ENCODE measurements around the gene RASL10B. TPM values are rescaled to one million over a fixed set of nuclear protein-coding genes. Genes with fewer than 3 reads are reported as not detected.

The RASL10B gene
- total RNA-seq, 1 experiment from 2014 or later, result 17.4 TPM

GRCh38 chr17:35775583-35775982 lies 44.1 kb downstream of the RASL10B start:
- no peak overlapping the region for H3K4me3 Mint-ChIP-seq

GRCh38 chr17:35778641-35779196 lies 47.3 kb downstream of the RASL10B start:
- ChIA-PET POLR2A (no interaction called here), CTCF (interaction anchor here (1.7 to 5.3 kb wide), 2 partner anchors 14 to 16 kb away, joined by 4 to 38 read pairs; no protein-coding TSS in a partner anchor)
- ATAC-seq (no peak), DNase-seq (ENCODE audit: low spot score) (no peak)
- Mint-ChIP-seq H3K4me1 (peaks cover 18% of the 10 kb centered on the region), H3K36me3 (no peaks in the 10 kb centered on the region), H3K9me3 (no peaks in the 10 kb centered on the region), H3K27ac (no peak overlapping the region), H3K27me3 (ENCODE audit: low read depth) (no peaks in the 10 kb centered on the region; the same call in 1 of the 2 replicates), H3K4me3 (no peak overlapping the region)
- TF ChIP-seq, protein P1, sequence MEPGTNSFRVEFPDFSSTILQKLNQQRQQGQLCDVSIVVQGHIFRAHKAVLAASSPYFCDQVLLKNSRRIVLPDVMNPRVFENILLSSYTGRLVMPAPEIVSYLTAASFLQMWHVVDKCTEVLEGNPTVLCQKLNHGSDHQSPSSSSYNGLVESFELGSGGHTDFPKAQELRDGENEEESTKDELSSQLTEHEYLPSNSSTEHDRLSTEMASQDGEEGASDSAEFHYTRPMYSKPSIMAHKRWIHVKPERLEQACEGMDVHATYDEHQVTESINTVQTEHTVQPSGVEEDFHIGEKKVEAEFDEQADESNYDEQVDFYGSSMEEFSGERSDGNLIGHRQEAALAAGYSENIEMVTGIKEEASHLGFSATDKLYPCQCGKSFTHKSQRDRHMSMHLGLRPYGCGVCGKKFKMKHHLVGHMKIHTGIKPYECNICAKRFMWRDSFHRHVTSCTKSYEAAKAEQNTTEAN (CRISPR knock-in tag; IDR thresholded peaks at IDR 0.05), result no peak
- TF ChIP-seq GRHL2 (CRISPR knock-in tag; IDR thresholded peaks at IDR 0.05; ENCODE audit: insufficient replicate concordance, severe bottlenecking) (no peak), ZNF121 (CRISPR knock-in tag; IDR thresholded peaks at IDR 0.05) (no peak), ATF3 (CRISPR knock-in tag; conservative IDR thresholded peaks at IDR 0.05) (no peak), GTF2I (CRISPR knock-in tag; conservative IDR thresholded peaks at IDR 0.05) (no peak)

More at GRCh38 chr17:35775583-35775982, 44.1 kb downstream of the RASL10B start:
- ChIA-PET CTCF (interaction anchor here (1.6 to 4.3 kb wide), 3 partner anchors 11 to 34 kb away, joined by 4 to 60 read pairs (median 17); partner anchors contain the start of gene TAF15), POLR2A (interaction anchor here (2.3 kb wide), 1 partner anchor 11 kb away, joined by 7 read pairs; no protein-coding TSS in a partner anchor)
- DNase-seq (ENCODE audit: low spot score) (no peak), ATAC-seq (no peak)
- TF ChIP-seq MYBL2 (CRISPR knock-in tag; IDR thresholded peaks at IDR 0.05), result no peak
- Mint-ChIP-seq H3K27ac (no peak overlapping the region), H3K36me3 (no peaks in the 10 kb centered on the region), H3K27me3 (ENCODE audit: low read depth) (no peaks in the 10 kb centered on the region), H3K4me1 (peaks cover 33% of the 10 kb centered on the region), H3K9me3 (no peaks in the 10 kb centered on the region)

DNA sequence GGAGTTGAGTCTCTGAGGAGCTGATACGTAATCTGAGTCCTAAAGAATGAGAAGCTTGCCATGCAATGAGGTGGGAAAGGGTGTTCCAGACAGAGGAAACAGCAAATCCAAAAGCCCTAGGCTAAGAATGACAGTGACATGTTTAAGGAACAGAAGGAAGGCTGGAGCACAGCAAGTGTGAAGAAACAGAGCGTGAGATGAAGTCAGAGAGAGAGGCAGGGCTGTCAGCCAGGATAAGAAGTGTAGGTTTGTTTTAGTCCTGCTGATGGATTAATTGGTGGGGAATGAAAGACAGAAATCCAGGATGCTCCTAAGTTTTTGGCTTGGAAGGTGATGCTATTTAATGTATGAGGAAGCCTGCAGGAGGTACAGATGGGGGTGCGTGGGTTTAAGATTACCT lies 49.5 kb downstream of the RASL10B start:
- POLR2A ChIA-PET, result no interaction called here
- ATAC-seq, result no peak

More for the DNA sequence above, 49.5 kb downstream of the RASL10B start:
- Mint-ChIP-seq H3K36me3 (no peaks in the 10 kb centered on the region), H3K4me3 (no peak overlapping the region), H3K9me3 (no peaks in the 10 kb centered on the region), H3K27ac (no peak overlapping the region), H3K27me3 (ENCODE audit: low read depth) (no peaks in the 10 kb centered on the region; the same call in 1 of the 2 replicates), H3K4me1 (no peaks in the 10 kb centered on the region)
- CTCF ChIA-PET, result interaction anchor here (0.9 to 5.3 kb wide), 7 partner anchors 10 to 33 kb away, joined by 3 to 38 read pairs (median 3); partner anchors contain the start of gene TAF15
- no peak for DNase-seq (ENCODE audit: low spot score)
- no peak for TF ChIP-seq MYBL2 (CRISPR knock-in tag; IDR thresholded peaks at IDR 0.05)
- TF ChIP-seq, protein P1 (CRISPR knock-in tag; IDR thresholded peaks at IDR 0.05), result no peak
- TF ChIP-seq SMAD4 (CRISPR knock-in tag; IDR thresholded peaks at IDR 0.05), result no peak
- no peak for TF ChIP-seq CBFB (CRISPR knock-in tag; IDR thresholded peaks at IDR 0.05; ENCODE audit: low read depth)
- TF ChIP-seq, protein P2, sequence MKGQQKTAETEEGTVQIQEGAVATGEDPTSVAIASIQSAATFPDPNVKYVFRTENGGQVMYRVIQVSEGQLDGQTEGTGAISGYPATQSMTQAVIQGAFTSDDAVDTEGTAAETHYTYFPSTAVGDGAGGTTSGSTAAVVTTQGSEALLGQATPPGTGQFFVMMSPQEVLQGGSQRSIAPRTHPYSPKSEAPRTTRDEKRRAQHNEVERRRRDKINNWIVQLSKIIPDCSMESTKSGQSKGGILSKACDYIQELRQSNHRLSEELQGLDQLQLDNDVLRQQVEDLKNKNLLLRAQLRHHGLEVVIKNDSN (CRISPR knock-in tag; IDR thresholded peaks at IDR 0.05), result no peak
- no peak for TF ChIP-seq JAZF1 (CRISPR knock-in tag; IDR thresholded peaks at IDR 0.05)
- TF ChIP-seq GRHL2 (CRISPR knock-in tag; IDR thresholded peaks at IDR 0.05; ENCODE audit: insufficient replicate concordance, severe bottlenecking), result no peak
- TF ChIP-seq, protein P3, sequence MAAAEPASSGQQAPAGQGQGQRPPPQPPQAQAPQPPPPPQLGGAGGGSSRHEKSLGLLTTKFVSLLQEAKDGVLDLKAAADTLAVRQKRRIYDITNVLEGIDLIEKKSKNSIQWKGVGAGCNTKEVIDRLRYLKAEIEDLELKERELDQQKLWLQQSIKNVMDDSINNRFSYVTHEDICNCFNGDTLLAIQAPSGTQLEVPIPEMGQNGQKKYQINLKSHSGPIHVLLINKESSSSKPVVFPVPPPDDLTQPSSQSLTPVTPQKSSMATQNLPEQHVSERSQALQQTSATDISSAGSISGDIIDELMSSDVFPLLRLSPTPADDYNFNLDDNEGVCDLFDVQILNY (CRISPR knock-in tag; IDR thresholded peaks at IDR 0.05), result no peak
- TF ChIP-seq TP53 (CRISPR knock-in tag; IDR thresholded peaks at IDR 0.05), result no peak
- TF ChIP-seq NR1H2 (CRISPR knock-in tag; IDR thresholded peaks at IDR 0.05), result no peak
- no peak for TF ChIP-seq FOXP1 (CRISPR knock-in tag; IDR thresholded peaks at IDR 0.05; ENCODE audit: borderline replicate concordance)
- TF ChIP-seq HMGA2 (CRISPR knock-in tag; IDR thresholded peaks at IDR 0.05), result no peak
- TF ChIP-seq ATF1 (CRISPR knock-in tag; IDR thresholded peaks at IDR 0.05), result no peak
- TF ChIP-seq ERG (CRISPR knock-in tag; IDR thresholded peaks at IDR 0.05), result no peak
- no peak for TF ChIP-seq ELF4 (CRISPR knock-in tag; IDR thresholded peaks at IDR 0.05; ENCODE audit: low read depth)
- TF ChIP-seq FOXJ3 (CRISPR knock-in tag; IDR thresholded peaks at IDR 0.05; ENCODE audit: borderline replicate concordance), result no peak
- no peak for TF ChIP-seq GTF2I (CRISPR knock-in tag; conservative IDR thresholded peaks at IDR 0.05)
- TF ChIP-seq, protein P4, sequence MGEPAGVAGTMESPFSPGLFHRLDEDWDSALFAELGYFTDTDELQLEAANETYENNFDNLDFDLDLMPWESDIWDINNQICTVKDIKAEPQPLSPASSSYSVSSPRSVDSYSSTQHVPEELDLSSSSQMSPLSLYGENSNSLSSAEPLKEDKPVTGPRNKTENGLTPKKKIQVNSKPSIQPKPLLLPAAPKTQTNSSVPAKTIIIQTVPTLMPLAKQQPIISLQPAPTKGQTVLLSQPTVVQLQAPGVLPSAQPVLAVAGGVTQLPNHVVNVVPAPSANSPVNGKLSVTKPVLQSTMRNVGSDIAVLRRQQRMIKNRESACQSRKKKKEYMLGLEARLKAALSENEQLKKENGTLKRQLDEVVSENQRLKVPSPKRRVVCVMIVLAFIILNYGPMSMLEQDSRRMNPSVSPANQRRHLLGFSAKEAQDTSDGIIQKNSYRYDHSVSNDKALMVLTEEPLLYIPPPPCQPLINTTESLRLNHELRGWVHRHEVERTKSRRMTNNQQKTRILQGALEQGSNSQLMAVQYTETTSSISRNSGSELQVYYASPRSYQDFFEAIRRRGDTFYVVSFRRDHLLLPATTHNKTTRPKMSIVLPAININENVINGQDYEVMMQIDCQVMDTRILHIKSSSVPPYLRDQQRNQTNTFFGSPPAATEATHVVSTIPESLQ (CRISPR knock-in tag; IDR thresholded peaks at IDR 0.05), result no peak
- TF ChIP-seq JUN (CRISPR knock-in tag; IDR thresholded peaks at IDR 0.05), result no peak
